ENCODE data around the gene CCDC190. TPM values are rescaled to one million over a fixed set of nuclear protein-coding genes. Genes with fewer than 3 reads are reported as not detected.

Gene CCDC190
- total and polyA plus RNA-seq, 2 of the 4 experiments (the other 2 are of a cell fraction), result 0.10 to 0.36 TPM

GRCh38 chr1:162838863-162839262, 22.1 kb downstream of the CCDC190 start:
- no peaks in the 10 kb centered on the region for H3K9me1 ChIP-seq (ENCODE audit: insufficient read depth, low read length)
- peaks cover 1% of the 10 kb centered on the region for H3K4me1 ChIP-seq (ENCODE audit: control insufficient read depth, insufficient read depth, low read length)
- no peak overlapping the region for H2BK120ac ChIP-seq (ENCODE audit: low read depth, low read length)
- H3K23ac ChIP-seq (ENCODE audit: low read depth, low read length), result no peak overlapping the region
- ChIA-PET POLR2A (ENCODE audit: unreplicated experiment) (no interaction called here), CTCF (no interaction called here)
- H4K5ac ChIP-seq (ENCODE audit: low read depth, low read length), result peak overlapping the region; percentile 4; the same call in 1 of the 2 replicates
- no peak for TF ChIP-seq SMC3 (IDR thresholded peaks at IDR 0.05; ENCODE audit: low read depth, low read length)
- no peak for TF ChIP-seq RFX5 (IDR thresholded peaks at IDR 0.05; ENCODE audit: low read depth, low read length)
- TF ChIP-seq CEBPB (IDR thresholded peaks at IDR 0.05; ENCODE audit: low read depth, low read length), result no peak
- TF ChIP-seq RCOR1 (IDR thresholded peaks at IDR 0.05; ENCODE audit: insufficient replicate concordance, low read length), result no peak
- no peak for TF ChIP-seq POLR2A (IDR thresholded peaks at IDR 0.05; ENCODE audit: low read depth, low read length)
- TF ChIP-seq USF2 (IDR thresholded peaks at IDR 0.05; ENCODE audit: low read depth, low read length), result no peak
- TF ChIP-seq RAD21 (IDR thresholded peaks at IDR 0.05; ENCODE audit: low read length), result no peak
- no peak for TF ChIP-seq MAZ (IDR thresholded peaks at IDR 0.05; ENCODE audit: borderline replicate concordance, low read depth, low read length)
- no peak for TF ChIP-seq BHLHE40 (IDR thresholded peaks at IDR 0.05; ENCODE audit: low read depth, low read length)
- no peak for TF ChIP-seq MAFK (IDR thresholded peaks at IDR 0.05; ENCODE audit: low read depth, low read length)
- no peak overlapping the region for H2BK20ac ChIP-seq (ENCODE audit: low read depth, low read length)
- H3K18ac ChIP-seq (ENCODE audit: low read depth, low read length), result peak overlapping the region; percentile 40; the same call in 1 of the 2 replicates
- H2AK5ac ChIP-seq (ENCODE audit: low read depth, low read length), result no peak overlapping the region
- no peak overlapping the region for H2BK5ac ChIP-seq (ENCODE audit: low read depth, low read length, poor library complexity, severe bottlenecking)
- no peak overlapping the region for H2AK9ac ChIP-seq (replicated peaks; ENCODE audit: low read depth, low read length, poor library complexity)
- no peak overlapping the region for H4K8ac ChIP-seq (ENCODE audit: low read depth in 2 of 2, low read length in 2 of 2)
- no peak overlapping the region for H3K56ac ChIP-seq (ENCODE audit: extremely low read depth, insufficient read depth, low read length)
- no peaks in the 10 kb centered on the region for H3K36me3 ChIP-seq (ENCODE audit: control insufficient read depth, insufficient read depth, low read length)
- H3K27ac ChIP-seq (ENCODE audit: insufficient read depth, low read length), result no peak overlapping the region
- no peak overlapping the region for H2BK15ac ChIP-seq (ENCODE audit: low read depth, low read length)
- no peaks in the 10 kb centered on the region for H3K79me1 ChIP-seq (ENCODE audit: low read depth in 1 of 2, low read length in 2 of 2)
- in situ Hi-C loops (cut with MboI; ENCODE audit: low sequenced_read_pairs), result no loop called here
- peaks cover 4% of the 10 kb centered on the region for H3K27me3 ChIP-seq (ENCODE audit: control insufficient read depth, insufficient read depth, low read length)
- no peak overlapping the region for H3K4ac ChIP-seq (ENCODE audit: low read depth, low read length)
- H3K4me2 ChIP-seq (ENCODE audit: low read depth, low read length), result no peak overlapping the region
- H2AFZ ChIP-seq (replicated peaks; ENCODE audit: low read length, poor library complexity), result no peak overlapping the region
- BruUV-seq (replicated peaks), result no TSS peak
- no peak overlapping the region for H3K4me3 ChIP-seq (ENCODE audit: insufficient read depth, low read depth, low read length)
- H4K20me1 ChIP-seq (ENCODE audit: insufficient read depth, low read length), result no peaks in the 10 kb centered on the region
- intact Hi-C loops (cut with micrococcal nuclease), result no loop called here
- no peak overlapping the region for H3K9ac ChIP-seq (ENCODE audit: low read depth, low read length)
- DNase-seq, result no peak
- ATAC-seq (ENCODE audit: low read depth), result no peak
- WGBS, 2 experiments (ENCODE audit: extremely low coverage in 2 of 2, insufficient read length in 1 of 2), result no CpG with 5 or more reads among the region's 4 CpGs
- no peak overlapping the region for H4K91ac ChIP-seq (ENCODE audit: insufficient read depth, low read depth, low read length)
- dilution Hi-C loops (cut with HindIII; ENCODE audit: low sequenced_read_pairs, unreplicated experiment), result no loop called here
- no peak overlapping the region for H3K14ac ChIP-seq (replicated peaks; ENCODE audit: low read depth, low read length)
- peaks cover 7% of the 10 kb centered on the region for H3K9me3 ChIP-seq (ENCODE audit: control insufficient read depth, insufficient read depth, low read length)

All from IMR-90 (cell line).